GM12892 (cell line): ENCODE data around the gene GIMAP5.

Experiments used
- POLR2A ChIP-seq: IDR thresholded peaks from 2 replicates; pipeline ENCODE4 v1.6.1; 2011; ENCODE audit warnings: low read depth, low read length, control low read depth
- POLR2AphosphoS5 ChIP-seq: IDR thresholded peaks from 2 replicates; pipeline ENCODE4 v1.6.1; 2011; ENCODE audit warnings: low read depth, low read length, control low read depth

- TF ChIP-seq POLR2AphosphoS5 (no peak), POLR2A (no peak)
These were observed 44.7 kb downstream of the GIMAP5 start for GRCh38 chr7:150781961-150782360.
